SKM-1 (cell line): ENCODE results near the gene KIAA1328.

Experiments
- DNase-seq: peaks from one replicate; lab custom pipeline; 2025; ENCODE audit not compliant: unreplicated experiment; lab: John Stamatoyannopoulos, UW

Gene KIAA1328

GRCh38 chr18:37199741-37200140 lies 370.8 kb downstream of the KIAA1328 start:
- DNase-seq, result no peak

GRCh38 chr18:37207343-37207742 lies 378.4 kb downstream of the KIAA1328 start:
- no peak for DNase-seq

- DNase-seq, result no peak
Observed at GRCh38 chr18:37210781-37211180, 381.9 kb downstream of the KIAA1328 start.

GRCh38 chr18:37218022-37218590 lies 389.2 kb downstream of the KIAA1328 start:
- DNase-seq, result no peak

- no peak for DNase-seq
Observed at GRCh38 chr18:37219257-37219656, 390.3 kb downstream of the KIAA1328 start.

GRCh38 chr18:37222354-37222998 lies 393.5 kb downstream of the KIAA1328 start:
- DNase-seq, result no peak

GRCh38 chr18:37222999-37223378 lies 394.1 kb downstream of the KIAA1328 start:
- no peak for DNase-seq

GRCh38 chr18:37225279-37225678 lies 396.4 kb downstream of the KIAA1328 start:
- no peak for DNase-seq

- DNase-seq, result no peak
Observed at GRCh38 chr18:37230768-37231167, 401.8 kb downstream of the KIAA1328 start.

GRCh38 chr18:37231251-37231650 lies 402.3 kb downstream of the KIAA1328 start:
- no peak for DNase-seq

GRCh38 chr18:37235583-37235982 lies 406.7 kb downstream of the KIAA1328 start:
- no peak for DNase-seq

- no peak for DNase-seq
Observed at GRCh38 chr18:37238282-37239108, 409.6 kb downstream of the KIAA1328 start.

- no peak for DNase-seq
Observed at GRCh38 chr18:37242091-37242490, 413.2 kb downstream of the KIAA1328 start.

GRCh38 chr18:37242826-37243560 lies 414.1 kb downstream of the KIAA1328 start:
- DNase-seq, result no peak

GRCh38 chr18:37243741-37244140 lies 414.8 kb downstream of the KIAA1328 start:
- no peak for DNase-seq

- no peak for DNase-seq
Observed at GRCh38 chr18:37244618-37245017, 415.7 kb downstream of the KIAA1328 start.

- DNase-seq, result no peak
Observed at GRCh38 chr18:37246779-37247340, 417.9 kb downstream of the KIAA1328 start.

GRCh38 chr18:37247497-37248161 lies 418.7 kb downstream of the KIAA1328 start:
- no peak for DNase-seq

- DNase-seq, result no peak
Observed at GRCh38 chr18:37248281-37248680, 419.4 kb downstream of the KIAA1328 start.

GRCh38 chr18:37249171-37249886 lies 420.4 kb downstream of the KIAA1328 start:
- no peak for DNase-seq
